NCI-H128 (cell line): ENCODE data around the gene VWA5A.

Source experiments
- DNase-seq: peaks from one replicate; lab custom pipeline; 2025; ENCODE audit not compliant: unreplicated experiment; lab: John Stamatoyannopoulos, UW

The VWA5A gene, protein sequence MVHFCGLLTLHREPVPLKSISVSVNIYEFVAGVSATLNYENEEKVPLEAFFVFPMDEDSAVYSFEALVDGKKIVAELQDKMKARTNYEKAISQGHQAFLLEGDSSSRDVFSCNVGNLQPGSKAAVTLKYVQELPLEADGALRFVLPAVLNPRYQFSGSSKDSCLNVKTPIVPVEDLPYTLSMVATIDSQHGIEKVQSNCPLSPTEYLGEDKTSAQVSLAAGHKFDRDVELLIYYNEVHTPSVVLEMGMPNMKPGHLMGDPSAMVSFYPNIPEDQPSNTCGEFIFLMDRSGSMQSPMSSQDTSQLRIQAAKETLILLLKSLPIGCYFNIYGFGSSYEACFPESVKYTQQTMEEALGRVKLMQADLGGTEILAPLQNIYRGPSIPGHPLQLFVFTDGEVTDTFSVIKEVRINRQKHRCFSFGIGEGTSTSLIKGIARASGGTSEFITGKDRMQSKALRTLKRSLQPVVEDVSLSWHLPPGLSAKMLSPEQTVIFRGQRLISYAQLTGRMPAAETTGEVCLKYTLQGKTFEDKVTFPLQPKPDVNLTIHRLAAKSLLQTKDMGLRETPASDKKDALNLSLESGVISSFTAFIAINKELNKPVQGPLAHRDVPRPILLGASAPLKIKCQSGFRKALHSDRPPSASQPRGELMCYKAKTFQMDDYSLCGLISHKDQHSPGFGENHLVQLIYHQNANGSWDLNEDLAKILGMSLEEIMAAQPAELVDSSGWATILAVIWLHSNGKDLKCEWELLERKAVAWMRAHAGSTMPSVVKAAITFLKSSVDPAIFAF

DNA sequence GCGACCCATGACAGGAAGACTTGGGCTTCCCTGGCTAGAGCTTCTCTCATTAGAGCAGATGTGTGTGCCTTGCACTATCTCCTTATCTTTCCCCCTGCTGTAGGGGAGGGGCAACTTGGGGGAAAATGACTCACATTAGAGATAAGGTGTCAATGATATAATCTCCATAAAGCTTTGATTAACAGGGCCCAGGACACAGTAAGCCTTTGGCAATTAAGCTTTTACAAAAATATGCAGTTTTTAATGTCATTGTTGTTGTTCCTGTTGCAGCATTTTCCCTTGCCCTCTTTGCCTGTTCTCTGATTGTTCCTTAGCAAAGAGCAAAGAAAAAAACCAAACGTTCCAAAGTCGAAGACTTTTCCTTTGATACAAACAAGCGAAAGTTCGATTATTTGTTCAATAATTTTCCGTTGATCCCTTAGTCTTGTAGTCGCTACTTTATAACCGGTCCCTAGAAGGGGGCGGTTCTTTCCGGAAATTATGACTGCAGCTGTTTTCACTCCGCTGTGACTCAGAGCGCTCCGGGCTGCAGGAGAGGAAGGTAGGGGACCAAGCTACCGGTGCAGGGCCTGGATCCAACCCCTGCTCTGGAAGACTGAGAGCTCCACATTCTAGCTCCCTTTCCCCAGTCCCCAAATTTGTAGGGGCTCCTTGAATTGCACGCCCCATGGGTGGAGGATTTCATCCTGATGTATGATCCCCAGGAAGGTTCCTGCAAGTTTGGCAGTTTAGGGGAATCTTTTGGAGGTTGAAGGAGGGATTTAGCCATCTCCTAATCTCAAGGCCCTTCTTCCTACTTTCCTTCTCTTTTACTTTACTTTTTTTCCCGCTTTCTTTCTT, at the start of gene VWA5A:
Gene VWA5A (plus strand): TSS at position 509 of the 840 bp plus-strand sequence. CDS start 2,062 bp downstream, outside the sequence.
- DNase-seq: no peak

DNA sequence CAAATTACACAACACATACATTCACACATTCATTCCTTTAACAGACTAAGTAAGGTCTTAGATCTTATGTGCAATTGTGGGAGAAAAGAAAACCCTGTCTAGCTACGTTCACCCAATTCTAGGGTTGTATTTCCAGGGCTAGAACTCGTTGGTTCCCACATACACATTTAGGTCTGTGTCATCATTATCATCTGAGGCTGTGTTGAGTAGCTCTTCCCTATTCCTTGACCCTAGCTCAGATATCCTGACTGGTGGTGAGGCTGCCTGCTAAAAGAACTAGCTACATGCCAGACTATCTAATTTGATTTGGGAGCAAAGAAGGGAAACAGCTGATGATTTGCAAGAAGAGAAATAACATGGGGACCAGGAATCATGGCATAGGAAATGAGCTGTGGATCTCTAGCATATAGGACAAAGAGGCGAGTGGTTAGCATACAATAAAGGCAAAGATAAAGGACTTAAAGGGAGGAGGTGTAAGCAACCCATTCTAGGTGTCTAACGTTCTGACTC, 46.6 kb upstream of the VWA5A start:
- DNase-seq: no peak

DNA sequence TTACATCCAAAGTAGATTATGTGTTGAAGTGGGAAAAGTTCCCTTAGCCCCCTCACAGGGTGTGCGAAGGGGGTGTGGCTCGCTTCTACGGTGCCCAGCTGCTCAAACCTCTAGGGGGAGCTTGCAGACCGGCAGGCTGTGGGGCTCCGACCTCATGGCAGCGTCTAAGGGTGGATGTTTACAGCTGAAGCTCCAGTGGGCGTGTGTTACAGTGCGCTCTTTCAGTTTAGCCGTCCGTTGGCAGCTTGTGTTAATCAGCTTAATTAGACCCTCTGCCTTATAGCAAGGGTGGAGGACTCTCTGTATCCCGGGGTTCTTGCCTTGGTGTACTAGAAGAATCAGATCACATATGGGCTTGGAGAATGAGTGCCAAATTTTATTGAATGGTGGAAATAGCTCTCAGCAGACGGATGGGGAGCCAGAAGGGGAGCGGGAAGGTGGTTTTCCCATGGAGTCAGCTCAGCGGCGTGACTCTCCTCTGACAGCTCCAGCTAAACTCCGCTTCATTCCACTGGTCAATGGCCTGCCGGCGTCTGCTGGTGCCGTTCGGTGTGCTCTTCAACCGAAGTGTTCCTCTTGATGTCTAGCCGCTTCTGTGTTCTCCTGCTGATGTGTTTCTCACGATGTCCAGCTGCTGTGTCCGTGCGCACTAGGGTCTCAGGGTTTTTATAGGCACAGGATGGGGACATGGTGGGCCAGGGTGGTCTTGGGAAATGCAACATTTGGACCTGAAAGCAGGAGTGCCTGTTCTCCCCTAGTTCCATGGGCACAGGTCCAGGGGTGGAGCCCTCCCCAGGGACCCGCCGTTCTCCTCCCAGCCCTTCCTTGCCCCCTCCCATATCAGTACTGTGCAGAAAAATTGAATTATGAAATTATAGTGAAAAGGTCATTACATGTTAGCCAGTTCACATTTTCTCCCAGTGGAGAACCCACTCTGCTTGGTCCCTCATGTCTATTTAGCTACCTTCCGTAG, 45.5 kb upstream of the VWA5A start:
- no peak for DNase-seq

DNA sequence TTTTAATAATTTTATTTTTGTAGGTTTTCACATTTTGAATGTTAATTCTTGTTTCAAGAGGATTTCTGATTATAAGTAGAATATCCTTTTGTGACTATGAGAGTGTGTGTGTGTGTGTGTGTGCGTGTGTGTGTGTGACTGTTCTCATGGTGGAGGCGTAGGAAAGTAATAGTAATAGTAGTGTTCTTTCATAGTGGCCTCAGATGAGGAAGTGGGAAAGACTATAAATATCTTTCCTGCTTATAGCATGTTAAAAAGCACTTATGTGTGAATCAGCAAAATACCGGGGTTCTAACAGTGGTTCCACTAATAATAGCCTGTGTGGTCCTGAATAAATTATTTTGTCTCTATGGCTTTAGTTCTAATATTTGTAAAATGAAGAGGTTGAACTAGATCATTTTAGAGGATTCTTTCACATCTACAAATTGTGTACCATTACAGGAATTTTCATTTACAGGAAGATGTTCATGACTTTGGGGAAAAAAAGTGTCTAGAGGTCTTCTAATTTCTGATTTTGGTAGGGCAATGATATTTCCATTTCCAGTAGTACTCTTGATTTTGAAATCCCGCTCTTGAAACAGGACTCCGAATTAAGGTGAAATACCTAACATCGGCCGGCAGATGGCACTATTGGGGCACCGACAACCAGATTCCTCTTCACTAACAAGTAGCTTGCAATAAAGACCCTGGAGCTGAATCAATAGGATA, 44.2 kb upstream of the VWA5A start:
- DNase-seq: no peak

DNA sequence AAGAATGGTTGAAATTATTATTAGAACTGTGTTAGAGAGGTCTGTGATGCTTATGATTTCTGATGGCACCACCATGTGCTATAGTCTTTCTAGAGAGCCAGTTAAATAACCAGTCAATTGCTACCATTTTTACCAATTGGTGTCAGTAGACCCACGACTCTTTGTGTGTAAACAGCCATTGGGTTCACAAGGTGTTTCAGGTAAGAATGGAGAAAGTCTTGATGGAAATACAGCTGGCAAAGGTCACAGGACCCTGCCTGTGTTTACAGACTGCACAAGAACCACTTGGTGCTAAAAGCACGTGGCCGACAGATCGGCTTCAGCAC, 43.7 kb upstream of the VWA5A start:
- no peak for DNase-seq

DNA sequence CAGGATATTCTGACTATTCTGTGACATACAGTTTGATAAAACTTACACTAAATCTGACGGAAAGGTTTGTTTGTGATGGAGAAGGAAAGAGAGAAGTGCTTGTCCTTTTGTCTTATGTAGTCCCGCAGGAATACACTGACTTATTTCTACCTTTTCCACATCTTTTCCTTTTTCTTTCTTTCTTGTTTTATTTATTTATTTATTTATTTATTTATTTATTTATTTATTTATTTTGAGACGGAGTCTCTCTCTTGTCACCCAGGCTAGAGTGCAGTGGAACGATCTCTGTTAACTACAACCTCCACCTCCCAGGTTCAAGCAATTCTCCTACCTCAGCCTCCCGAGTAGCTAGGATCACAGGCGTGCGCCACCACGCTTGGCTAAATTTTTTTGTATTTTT, 43.1 kb upstream of the VWA5A start:
- DNase-seq: no peak

DNA sequence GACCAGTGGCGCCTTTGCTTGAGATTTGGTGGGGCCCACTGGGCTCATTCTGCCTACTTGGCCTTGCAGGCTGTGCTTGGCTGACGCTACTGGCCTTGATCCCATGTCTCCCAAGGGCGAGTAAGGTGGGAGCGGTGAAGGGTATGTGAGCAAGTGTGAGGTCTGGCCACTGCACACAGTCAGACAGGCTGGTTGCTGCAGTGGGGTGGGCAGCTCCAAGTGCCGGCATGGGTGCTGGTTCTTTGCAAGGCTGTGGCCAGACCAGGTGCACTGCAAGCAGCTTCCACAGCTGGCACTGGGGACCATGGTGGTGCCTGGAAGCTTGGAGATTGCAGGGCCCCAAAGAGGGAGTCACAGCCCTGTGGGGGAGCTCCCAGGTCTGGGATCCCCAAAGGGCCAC, 40.7 kb upstream of the VWA5A start:
- no peak for DNase-seq

DNA sequence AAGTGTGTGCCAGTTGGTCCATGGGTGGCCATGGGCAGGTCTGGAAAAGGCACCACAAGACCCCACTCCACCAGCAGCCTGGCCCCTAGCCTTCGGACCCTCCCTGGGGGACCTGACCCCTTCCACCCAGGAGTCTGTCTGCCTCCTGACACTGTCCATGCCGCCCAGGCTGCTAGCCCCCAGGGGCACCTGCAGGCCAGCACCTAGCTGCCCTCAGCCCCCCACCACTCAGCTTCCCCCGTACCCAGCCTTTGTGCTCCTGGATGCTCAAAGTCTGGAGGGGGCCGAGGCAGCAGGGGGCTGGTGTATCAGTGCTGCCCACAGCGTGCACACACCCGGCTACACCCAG, 39.8 kb upstream of the VWA5A start:
- DNase-seq: no peak

DNA sequence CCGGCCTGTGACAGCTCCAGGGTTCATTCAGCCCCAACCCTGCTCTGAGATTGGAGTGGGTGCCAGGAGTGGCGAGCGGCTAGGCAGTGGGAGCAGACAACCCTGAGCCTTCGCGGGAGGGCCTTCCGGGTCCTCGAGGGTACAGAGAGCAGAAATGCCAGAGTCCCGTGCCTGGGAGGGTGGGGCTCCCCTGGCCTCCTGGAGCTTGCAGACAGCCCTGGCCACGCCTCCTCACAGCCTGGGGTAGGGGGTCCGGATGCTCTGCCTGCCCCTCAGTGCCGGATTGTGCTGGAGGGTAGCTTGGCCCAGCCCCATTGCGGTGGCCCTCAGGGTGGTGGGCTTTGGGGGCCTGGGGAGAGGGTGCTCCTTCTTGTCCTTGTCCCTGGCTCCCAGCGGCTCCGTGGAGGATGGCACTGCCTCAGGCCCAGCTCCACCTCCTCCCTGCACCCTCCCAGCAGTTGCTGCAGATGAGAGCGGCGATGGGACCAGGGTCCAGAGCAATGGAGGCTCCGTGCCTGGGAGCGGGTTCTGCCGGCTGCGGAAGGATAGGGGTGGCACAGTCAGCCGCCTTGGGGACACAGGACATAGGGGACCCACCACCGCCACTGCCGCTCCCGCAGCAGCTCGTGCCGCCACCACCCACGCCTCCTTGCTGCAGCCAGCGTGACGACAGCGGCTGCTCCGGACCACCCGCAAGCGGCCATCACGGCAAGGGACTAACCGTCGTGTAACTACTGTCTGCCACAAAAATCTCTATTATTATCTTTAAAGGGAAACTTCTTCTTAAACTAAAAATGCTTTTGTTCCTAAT, 39.2 kb upstream of the VWA5A start:
- no peak for DNase-seq

DNA sequence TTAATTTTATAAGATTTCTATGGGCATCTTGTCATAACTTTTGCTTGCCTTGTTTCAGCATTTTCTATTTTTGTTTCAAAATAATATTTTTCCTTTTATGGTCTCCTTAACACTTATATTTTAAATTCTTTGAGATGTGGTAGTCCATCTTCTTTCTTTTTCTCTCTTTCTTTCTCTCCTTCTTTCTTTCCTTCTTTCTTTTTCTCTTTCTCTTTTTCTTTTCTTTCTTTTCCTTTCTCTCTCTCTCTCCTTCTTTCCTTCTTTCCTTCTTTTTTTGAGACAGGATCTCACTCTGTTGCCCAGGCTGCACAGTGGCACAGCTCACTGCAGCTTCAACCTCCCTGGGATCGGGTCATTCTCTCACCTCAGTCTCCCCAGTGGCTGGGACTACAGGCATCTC, 38.0 kb upstream of the VWA5A start:
- DNase-seq: no peak

DNA sequence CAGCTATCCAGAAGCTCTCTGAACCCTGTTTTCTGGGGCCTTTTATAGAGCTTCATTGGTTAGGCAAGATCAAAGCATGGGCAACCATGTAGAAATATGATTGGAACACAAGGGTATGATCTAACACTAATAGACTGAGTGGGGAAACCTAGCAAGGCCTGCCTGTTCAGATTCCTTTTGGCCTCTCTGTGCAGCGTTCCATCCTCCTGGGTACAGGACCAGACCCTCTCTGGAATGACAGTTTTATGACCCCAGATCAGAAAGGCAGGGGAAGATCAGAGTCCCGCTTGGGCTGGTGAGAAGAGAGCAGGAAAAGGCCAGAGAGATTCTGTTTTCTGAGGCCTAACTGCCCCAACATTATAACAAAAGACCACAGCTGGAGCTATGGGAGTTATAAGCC, 36.7 kb upstream of the VWA5A start:
- DNase-seq: no peak

DNA sequence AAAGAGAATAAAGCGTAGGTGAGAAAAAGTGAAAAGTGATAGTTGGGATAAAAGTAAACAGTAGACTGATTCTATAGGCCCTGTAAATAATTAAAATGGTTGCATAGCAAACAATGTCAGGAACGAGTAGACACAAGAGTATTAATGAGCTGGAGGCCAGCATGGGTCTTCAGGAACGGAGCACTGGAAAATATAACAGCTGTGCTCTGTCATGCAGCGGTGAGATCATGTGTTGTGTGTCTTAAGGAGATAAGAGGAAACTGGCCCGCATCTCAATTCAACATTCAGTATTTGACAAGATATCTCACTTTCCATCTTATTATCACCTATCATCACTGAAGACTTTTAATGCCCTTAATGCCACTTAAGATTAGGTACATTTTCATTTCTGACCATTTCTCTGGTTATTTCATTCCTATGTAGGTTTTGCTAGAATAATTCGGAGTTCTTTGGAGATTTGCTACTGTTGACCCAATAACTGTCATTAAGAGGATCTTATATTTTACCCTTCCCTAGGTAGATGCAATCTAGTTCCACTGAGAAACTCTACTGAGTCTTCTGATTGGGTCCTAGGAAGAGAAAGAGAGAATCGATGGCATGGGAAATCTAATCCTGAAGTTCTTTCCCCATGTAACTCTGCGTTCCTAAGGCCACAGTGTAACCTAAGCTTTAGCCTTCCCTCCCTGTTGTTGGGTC, 35.5 kb upstream of the VWA5A start:
- no peak for DNase-seq

DNA sequence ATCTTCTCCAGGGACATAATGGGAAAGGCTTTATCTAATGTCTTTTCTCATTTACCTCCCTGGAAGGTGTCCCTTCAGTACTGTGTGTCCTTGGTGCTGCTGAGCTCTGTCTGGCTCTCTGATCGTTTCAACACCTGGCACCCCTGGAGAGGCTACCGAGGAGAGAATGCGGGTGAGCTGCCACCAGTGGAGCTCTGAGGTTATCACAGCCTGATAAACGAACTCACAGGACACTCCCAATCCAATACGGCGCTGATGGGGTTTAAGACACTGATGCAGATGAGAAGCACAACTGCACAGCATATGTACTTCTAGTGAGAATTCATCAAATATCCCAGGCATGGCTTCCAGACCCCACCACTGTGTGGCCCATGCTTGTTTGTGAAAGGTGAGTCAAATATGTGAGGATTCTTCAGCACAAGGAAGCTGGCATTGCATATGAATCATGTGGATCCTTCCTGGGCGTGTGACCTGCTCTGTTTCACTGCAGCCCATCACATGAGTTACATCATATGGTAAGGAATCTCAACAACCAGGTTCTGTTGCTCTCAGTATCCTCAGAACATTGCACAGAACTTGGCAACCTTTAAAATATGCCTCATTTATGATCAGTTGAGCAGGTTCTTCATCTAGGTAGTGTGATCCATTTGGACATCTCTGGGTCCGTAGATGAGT, 34.8 kb upstream of the VWA5A start:
- no peak for DNase-seq

DNA sequence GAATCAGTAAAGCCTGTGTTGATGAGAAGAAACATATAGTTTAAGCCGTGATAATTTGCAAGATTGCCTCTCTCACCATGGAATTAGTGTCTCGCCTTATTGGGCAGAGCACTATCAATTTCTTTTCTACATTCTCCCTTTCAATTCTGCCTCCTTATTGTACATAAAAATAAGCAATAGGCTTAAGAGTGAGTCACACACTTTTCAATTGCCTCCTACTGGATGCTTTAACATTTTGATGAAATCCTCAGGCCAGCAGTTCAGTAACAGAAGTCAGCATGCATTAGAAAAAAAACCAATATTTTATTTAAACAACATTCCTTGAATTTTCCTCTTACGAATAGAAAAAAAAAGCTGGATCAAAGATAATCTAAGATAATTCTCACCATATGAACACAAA, 33.8 kb upstream of the VWA5A start:
- DNase-seq: no peak

DNA sequence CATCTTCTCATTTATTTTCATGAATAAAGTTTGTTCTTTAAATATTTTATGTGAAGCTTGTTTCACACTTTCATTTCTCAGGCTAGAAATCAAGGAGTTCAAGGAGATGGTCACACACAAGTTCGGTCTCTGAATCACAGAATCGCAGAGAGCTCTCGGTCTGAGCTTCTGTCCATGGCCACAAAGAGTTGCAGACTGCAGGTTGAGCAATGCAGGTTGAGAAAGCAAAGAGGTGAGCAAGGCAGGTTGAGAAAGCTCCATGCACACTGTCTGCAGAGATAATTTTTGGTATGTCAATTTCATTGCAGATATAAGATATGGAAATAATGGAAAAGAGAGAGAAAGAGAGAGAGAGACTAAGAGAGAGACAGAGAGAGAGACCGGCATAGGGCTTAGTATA, 32.9 kb upstream of the VWA5A start:
- DNase-seq: no peak

DNA sequence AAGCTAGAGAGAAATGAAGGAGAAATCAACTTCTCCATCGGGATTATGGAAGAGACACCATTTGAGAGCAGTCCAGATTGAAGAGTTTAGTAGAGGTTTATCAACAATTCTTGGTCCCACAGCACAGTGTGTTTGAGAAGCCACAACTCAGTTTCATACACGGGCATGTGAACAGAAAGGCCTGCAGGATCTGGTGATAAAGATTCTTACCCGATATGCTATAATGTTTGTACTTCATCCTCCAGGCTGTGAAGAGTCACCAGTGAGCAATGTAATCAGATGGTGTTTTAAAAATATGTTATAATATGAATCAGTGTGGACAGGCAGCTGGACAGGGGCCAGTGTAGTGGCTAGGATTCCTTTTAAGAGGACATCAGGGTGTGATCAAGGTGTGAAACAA, 29.7 kb upstream of the VWA5A start:
- DNase-seq: no peak

DNA sequence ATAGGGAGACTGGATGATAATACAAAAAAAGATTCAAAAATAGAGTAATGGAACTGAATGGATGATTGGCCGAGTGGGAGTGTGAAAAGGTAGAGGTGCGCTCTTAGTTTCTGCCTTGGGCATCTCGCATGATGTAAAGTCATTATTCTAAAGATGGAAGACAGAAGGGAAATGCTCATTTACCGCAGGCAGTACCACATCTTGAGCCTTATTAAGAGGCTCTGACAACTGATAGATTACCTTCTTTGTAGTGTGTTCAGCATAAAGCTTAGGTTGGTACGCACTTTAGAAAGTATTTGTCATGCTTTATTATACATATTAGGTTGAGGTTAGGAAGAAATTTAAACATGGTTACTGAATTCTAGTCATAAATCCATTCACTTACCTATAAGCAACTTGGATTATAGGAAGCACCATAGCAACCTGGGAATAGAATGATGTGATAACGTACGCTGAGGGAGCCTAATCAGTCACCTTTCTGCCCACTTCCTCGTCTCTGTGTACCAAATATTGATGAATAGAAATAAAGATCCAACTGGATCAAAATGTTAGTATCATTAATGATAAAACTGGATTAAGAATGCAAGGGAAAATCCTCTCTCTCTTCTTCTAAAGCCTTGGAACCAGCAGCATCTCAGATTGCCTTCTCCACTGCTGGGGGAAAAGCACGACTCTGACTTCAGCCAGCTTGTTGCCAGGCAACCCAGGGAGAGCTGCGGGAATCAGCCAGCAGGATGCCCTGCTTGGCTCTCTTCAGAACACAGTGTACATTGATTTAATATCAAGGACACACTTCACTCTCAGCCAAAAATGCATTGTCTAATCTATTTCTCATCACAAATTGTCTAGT, 29.0 kb upstream of the VWA5A start:
- DNase-seq: no peak
